Neural progenitor cell (in vitro differentiated cells): Measurements from ENCODE around the gene ZNF263.
"Not testable (repeated sequence)": the region's sequence is repeated elsewhere in the genome, so short reads cannot be mapped to it uniquely, and the experiment has no call there.

Experiments
- EZH2 ChIP-seq: fragments of 200-600 bp; sonication (generic); IDR thresholded peaks from 2 replicates; pipeline ENCODE4 v1.6.1; 2017; ENCODE audit warnings: antibody characterized with exemption, mild to moderate bottlenecking, moderate library complexity
- EZH2phosphoT487 ChIP-seq: fragments of 200-600 bp; sonication (generic); IDR thresholded peaks from 2 replicates; pipeline ENCODE4 v1.6.1; 2017; ENCODE audit warnings: antibody characterized with exemption
- TF ChIP-seq, protein P1 (sequence below): fragments of 200-600 bp; sonication (generic); IDR thresholded peaks from 2 replicates; pipeline ENCODE4 v1.5.1; 2017; ENCODE audit warnings: antibody characterized with exemption, mild to moderate bottlenecking

DNA sequence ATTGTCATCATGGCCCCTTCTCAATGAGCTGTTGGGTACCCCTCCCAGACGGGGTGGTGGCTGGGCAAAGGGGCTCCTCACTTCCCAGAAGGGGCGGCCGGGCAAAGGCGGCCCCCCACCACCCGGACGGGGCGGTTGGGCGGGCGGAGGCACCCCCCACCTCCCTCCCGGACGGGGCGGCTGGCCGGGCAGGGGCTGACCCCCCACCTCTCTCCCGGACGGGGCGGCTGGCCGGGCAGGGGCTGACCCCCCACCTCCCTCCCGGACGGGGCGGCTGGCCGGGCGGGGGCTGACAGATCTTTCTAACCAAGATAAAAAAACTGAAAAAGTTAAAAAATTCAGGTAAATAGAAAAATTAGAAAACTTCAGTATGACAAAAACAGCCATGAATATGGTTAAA lies 12.0 kb upstream of the ZNF263 start:
- TF ChIP-seq, protein P1, sequence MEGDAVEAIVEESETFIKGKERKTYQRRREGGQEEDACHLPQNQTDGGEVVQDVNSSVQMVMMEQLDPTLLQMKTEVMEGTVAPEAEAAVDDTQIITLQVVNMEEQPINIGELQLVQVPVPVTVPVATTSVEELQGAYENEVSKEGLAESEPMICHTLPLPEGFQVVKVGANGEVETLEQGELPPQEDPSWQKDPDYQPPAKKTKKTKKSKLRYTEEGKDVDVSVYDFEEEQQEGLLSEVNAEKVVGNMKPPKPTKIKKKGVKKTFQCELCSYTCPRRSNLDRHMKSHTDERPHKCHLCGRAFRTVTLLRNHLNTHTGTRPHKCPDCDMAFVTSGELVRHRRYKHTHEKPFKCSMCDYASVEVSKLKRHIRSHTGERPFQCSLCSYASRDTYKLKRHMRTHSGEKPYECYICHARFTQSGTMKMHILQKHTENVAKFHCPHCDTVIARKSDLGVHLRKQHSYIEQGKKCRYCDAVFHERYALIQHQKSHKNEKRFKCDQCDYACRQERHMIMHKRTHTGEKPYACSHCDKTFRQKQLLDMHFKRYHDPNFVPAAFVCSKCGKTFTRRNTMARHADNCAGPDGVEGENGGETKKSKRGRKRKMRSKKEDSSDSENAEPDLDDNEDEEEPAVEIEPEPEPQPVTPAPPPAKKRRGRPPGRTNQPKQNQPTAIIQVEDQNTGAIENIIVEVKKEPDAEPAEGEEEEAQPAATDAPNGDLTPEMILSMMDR = not testable (repeated sequence)
- TF ChIP-seq EZH2, EZH2phosphoT487: not testable (repeated sequence)
